GM19463 (cell line): ENCODE results near the gene CABP4.

Source experiments
- ATAC-seq: cut with Tn5 transposase; IDR thresholded peaks from one replicate; pipeline ENCODE4 v1.9.1; 2021; ENCODE audit warnings: mild to moderate bottlenecking, moderate library complexity; ENCODE audit not compliant: unreplicated experiment

Gene CABP4

DNA sequence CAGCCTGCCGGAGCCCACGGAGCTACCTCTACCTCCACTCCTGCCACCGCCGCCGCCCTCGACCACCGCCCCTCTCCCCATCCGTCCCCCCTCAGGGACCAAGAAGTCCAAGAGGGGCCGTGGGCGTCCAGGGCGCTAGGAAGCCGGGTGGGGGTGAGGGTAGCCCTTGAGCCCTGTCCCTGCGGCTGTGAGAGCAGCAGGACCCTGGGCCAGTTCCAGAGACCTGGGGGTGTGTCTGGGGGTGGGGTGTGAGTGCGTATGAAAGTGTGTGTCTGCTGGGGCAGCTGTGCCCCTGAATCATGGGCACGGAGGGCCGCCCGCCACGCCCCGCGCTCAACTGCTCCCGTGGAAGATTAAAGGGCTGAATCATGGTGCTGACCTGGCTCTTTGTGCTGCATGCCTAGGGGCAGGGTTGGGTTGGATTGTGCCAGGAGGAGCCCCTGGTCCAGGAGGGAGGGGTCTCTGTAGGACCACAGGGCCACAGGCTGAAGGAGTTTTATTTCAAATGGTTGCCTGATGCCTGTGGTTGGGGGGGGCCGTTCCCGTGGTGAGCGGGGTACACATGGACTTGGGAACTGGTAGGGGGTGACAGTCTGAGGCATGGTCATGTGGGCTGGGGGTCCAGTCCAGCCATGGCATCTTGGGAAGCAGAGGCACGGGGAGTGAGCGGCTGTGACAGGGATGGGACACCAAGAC, 20.0 kb upstream of the CABP4 start:
- no peak for ATAC-seq

DNA sequence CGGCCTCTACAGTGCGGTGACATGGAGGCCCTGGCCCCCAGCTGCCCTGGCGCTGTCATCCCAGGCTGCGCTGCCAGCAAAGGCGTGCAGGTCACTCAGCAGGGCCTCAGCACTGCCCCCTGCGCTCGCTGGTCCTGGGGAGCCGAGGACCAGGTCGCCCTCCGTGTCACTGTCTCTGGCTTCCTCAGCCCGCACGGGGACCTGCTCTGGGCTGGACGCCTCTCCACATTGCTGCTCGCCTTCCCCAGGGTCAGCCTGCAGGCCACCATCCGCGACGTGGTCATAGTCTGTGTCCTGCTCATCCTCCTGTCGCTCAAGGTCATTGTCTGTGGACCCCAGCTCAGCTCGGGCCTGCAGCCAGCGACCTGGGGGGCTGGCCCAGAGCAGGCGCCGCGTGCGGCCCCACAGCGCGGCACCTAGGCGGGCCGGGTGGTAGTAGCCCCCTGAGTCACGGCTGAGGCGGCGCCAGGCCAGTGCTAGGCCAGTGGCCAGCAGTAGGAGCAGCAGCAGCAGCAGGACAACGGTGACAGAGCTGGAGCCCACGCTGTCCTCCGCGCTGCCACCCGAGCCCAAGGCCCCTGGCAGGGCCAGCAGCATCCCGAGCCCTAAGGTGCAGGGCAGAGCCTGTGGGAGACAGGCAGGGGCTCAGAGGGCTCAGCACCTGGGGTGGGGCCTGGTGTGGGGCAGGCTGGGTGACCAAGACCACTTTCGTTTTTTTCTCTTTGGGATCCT, 19.3 kb upstream of the CABP4 start:
- no peak for ATAC-seq

DNA sequence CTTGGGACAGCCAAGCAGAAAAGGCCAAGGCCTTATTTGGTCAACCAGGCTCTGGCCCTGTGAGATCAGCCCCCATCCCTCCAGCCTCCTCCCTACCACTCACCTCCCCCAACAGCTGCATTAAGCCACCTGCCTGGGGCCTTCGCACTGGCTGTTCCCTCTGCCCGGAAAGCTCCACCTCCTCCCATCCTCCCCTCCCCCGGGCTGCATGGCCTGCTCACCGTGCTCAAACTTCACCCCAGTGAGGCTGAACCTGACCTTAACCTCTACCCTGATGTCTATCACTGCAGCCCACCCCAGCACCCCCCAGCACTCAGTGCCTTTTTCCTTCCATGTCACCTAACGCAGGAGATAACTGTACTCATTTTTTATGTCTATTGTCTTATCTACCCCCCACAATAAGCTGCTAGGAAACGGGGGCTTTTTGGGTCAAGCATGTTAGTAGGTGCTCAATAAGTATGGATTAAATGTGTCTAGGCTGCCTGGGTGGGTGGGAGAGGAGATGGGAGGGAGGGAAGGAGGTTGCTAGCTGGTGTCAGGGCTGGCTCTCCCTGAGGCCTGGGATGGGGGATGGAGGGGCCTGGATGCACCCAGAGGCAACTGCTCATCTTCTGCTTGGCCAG, 18.6 kb upstream of the CABP4 start:
- peak; percentile 55 for ATAC-seq

DNA sequence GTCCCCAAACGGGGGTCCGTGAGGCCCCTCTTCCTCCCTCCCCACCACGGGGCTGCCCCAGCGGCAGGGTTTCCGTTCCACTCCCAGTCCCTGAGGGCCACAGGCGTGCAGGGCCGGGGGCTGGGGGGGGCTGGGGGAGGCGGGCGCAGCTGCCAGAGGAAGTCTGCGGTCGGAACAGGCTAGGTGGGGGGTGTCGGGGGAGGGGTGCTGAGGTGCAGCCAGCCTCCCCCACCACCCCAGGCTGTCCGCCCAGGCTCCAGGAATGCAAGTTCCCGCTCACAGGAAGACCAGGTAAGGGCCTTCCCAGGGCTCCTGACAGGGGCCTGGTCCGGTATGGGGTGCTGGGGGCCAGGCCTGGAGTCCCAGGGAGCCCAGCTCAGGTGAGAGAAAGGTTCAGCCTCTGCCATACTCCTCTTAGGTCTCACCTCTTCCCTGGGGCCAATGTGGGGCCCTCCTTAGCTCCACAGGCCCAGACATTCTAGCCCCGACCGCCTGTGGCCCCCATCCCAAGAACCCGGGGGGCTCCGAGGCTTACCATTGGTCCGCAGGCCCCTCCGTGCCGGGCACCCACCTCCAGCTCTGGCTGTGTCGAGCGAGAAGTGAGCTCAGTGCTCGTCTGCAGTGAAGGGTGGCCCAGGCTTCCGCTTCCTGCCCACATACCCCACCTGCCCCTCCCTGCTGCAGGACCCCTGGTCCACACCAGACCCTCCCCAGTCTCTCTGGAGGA, 17.9 kb upstream of the CABP4 start, which contains the start of gene PTPRCAP:
TSS of gene PTPRCAP (minus strand) at position 601 of the 727 bp plus-strand sequence. CDS start at position 538, 63 bp downstream.
- ATAC-seq = peak; percentile 32

GRCh38 chr11:67437809-67438157, 17.4 kb upstream of the CABP4 start:
- no peak for ATAC-seq

DNA sequence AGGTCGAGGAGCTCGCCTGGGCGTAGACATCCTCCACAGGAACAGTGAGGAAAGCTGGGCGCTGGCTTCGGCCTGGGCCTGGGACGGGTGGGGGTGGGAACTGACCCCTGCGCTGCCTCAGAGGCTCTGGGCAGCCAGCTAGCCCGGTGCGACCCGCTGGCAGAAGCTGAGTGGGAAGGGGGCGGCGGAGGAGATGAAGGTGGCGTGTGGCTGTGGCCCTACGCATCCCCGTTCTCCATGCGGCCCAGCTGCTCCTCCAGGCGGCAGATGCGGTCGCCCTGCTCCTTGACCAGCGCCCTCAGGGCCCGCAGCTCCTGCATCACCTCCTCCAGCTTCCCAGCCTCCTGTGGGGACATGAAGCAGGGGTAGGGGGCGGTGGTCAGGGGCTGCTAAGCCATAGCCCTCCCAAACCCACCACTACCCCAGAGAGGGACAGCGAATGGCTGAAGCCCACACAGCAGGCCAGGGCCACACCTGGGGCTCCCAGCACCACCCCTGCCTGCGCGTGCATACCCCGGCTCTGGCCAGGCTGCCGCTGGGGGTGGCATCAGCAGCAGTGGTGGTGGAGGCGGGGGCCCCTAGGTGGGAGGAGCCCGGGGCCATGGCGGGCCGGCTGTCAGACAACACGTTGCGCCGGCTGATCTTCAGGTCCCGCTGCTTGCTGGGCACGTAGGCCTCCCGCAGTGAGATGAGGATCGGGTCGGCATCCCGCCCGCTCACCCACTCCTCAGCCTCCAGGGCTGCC, 16.8 kb upstream of the CABP4 start:
- ATAC-seq = no peak

DNA sequence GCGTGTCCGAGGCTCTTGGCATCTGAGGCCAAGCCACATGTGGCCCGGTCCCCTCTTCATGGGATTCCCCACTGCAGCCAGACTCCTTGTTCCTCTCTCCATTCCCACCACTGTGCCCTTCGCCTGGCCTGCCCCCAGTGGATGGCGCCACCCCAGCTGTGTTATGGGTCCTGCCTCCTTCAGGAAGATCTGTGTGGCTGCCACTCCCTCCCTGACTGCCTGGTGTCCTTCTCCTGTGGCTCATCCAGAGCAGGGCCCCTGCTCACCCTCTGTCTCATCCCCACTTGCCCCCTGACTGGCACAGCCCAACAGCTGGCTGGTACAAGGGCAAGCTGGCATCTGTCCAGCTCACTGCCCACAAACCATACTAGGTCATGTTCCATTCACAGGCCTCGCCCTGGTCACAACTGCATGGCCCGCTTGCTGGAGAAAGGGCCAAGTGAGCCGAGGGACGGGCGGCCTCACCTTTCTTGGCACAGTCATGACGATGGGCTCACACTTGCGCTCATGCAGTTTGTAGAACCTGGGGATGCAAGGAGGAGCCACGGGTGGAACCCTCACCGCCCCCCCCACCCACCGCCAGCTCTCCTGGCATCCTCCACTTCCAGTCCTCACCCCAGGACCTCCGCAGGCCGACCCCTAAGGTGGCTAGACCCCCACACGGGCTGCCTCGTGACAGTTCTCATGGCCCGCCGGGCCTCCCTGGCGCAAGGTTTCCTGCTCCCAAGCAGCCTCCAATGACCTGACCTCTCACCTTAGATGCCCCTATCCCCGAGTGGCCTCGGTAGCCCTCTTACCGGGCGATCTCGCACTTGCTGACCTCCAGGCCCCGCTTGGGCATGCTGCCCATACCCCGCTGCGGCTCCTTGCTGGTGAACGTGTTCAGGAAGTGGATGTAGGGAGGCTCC, 15.6 kb upstream of the CABP4 start:
- ATAC-seq = no peak

- ATAC-seq = no peak
Observed at GRCh38 chr11:67440229-67441097, 14.7 kb upstream of the CABP4 start.

DNA sequence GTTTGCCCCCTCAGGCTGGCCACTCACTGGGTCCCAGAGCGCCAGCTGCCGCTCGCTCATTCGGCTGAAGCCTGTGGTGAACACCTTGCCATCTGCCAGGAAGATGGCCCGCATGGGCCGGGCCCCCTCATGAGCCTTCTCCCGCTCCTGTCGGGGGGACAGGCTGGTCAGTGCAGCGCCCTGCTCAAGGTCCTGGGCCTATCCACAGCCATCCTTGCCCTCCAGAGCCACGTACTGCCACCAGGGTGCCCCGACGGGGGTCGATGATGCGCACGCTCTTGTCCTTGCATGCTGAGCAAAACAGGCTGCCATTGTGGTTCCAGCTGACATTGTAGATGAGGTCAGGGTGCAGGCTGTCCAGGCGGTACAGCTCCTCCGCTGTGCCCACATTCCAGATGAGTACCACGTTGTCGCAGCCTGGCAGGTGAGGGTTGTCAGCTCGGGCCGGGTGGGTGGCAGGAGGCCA, 14.0 kb upstream of the CABP4 start:
- ATAC-seq = no peak

DNA sequence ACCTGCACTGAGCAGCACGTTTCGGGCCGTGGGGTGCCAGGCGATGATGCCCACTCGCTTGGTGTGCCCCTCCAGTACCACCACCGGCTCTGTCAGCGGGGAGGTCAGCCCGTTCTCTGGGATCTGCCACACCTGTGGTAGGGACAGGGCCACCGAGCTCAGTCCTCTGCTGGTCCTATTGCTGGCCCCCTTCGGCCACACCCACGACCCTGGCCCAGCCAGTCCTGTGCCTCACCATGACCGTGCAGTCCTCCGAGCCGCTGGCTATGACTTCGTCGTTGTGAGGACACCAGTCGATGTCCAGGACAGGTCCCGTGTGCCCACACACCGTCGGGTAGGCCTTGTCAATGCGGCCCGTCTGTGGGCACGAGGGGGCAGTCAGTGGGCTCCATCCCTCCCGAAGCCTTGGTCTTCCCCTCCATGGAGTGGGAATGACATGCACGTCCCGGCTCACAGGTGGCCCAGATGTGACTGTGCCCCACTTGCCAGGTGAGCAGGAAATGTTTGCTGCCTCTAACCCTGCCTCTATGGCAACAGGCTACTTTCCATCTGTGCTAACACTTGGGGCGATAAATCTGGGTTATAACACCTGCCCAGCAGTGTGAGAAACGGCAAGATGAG, 13.3 kb upstream of the CABP4 start:
- ATAC-seq = no peak

DNA sequence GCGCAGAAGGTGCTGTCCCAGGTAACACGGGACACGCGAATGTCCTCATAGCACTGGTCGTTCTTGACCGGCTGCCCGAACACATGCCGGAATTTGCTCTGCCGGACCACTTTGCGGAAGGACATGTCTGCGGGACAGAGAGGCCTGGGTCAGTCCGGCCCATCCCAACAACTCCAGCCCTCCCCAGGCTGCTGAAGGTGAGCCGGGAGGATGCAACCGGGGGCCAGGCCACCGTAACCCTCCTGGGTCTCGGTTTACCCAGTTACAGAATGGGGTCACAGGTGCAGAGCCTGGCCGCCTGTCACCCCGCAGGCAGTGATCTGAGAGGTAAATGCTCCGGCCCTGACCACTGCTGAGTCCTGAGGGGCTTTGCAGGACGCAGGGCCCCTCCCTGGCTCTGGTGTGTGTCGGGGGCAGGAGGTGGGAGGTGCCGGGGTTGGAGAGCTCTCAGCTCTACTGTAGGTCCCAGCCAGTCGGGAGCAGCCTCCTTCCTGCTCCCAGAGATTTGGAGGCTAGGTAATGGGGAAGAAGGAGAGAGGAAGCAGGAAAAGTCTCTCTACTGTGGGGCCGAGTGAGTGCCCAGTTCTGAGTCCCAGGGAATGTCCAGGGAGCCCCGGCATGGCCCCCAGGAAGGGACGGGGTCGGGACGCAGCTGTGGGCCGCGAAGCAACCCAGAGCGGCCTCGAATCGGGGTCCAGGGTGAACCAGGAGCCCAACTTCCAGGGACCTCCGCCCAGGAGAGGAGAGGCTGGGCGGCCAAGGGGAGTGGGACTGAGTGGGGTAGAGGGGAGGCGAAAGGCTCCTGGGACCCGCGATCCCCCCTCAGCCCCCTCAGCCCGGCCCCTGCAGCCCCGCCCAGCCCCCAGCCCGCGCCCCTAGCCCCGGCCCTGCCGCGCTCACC, 12.4 kb upstream of the CABP4 start:
- ATAC-seq = no peak

DNA sequence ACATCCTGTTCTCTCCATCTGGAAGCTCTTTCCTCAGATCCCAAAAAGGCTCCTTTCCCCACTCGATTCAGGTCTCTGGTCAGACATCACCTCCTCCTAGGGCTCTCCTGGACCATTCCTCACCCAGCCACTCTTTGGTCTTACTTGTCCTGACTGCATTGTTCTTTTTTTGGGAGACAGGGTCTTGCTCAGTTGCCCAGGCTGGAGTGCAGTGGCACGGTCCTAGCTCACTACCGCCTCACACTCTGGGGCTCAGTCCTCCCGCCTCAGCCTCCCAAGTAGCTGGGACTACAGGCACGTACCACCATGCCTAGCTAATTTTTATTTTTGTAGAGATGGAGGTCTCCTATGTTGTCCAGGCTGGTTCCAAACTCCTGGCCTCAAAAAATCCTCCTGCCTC, 9.6 kb upstream of the CABP4 start:
- no peak for ATAC-seq

GRCh38 chr11:67448220-67448609, 6.9 kb upstream of the CABP4 start:
- ATAC-seq = no peak

GRCh38 chr11:67449116-67449844, 5.9 kb upstream of the CABP4 start:
- ATAC-seq = no peak

DNA sequence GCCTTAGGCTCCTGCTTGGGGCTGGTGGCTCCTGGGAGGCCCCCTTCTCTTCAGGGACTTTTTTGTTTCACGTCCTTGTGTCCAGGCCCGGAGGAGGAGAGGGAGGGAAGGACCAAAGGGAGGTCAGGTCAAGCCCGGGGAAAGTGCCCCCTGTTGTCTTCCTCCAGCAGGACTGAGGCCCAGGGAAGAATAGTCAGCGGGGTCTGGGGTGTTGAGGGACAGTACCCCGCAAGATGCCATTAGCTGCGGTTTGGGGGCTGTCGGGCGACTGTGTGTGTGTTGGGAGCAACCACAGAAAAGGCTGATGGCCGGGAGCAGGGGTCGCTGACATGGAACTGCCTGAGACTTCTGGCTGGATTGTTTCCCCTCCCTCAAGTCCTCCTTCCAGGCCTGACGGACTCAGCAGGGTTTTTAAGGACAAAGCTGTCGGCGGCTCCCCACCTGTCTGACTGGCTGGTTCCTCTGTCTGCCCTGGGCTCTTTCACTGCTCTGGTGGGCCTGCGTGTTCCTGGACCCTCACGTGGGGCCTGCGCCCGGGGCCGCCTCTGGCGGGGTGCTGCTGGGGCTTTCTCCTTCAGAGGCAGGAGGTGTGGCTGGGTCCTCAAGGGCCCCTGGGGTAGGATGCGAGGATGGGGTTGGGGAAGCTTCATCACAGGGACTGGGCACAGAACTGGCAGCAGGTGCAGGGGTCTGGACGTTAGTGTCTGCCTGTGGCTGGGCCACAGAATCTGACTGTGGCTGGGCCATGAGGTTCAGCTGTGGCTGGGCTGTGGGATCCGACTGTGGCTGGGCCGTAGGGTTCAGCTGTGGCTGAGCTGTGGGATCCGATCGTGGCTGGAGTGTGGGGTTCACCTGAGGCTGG, 4.1 kb upstream of the CABP4 start:
- ATAC-seq = no peak

GRCh38 chr11:67451658-67451976, 3.5 kb upstream of the CABP4 start:
- no peak for ATAC-seq
